Hepatocyte (in vitro differentiated cells): ENCODE measurements around the gene FNDC3B.

Source experiments
- EZH2 ChIP-seq: fragments of 200-600 bp; sonication (generic); IDR thresholded peaks from 2 replicates; pipeline ENCODE4 v1.6.1; 2016; ENCODE audit warnings: antibody characterized with exemption, mild to moderate bottlenecking, borderline replicate concordance
- TF ChIP-seq, protein P1 (sequence below): fragments of 200-600 bp; sonication (generic); IDR thresholded peaks from 2 replicates; pipeline ENCODE4 v1.5.1; 2016; ENCODE audit warnings: antibody characterized with exemption, mild to moderate bottlenecking; ENCODE audit not compliant: poor library complexity

DNA sequence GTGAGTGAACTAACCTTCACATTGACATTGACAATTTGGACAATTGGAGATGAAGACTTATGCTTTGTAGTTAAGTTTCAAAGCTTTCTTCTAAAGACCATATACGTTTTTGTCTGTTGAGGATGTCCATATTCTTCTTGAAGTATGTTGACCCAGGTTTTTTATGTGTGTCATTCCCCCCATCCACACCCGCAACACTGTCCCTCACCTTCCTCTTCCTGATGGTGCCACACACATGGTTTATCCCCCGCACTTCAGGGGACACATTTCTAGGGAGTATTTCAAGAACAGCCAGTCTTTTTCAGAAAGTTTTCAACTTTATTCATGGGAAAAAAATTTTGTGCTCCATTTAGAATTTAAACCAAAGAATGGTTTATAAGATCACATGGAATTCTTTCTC, 303.7 kb downstream of the FNDC3B start:
- TF ChIP-seq, protein P1, sequence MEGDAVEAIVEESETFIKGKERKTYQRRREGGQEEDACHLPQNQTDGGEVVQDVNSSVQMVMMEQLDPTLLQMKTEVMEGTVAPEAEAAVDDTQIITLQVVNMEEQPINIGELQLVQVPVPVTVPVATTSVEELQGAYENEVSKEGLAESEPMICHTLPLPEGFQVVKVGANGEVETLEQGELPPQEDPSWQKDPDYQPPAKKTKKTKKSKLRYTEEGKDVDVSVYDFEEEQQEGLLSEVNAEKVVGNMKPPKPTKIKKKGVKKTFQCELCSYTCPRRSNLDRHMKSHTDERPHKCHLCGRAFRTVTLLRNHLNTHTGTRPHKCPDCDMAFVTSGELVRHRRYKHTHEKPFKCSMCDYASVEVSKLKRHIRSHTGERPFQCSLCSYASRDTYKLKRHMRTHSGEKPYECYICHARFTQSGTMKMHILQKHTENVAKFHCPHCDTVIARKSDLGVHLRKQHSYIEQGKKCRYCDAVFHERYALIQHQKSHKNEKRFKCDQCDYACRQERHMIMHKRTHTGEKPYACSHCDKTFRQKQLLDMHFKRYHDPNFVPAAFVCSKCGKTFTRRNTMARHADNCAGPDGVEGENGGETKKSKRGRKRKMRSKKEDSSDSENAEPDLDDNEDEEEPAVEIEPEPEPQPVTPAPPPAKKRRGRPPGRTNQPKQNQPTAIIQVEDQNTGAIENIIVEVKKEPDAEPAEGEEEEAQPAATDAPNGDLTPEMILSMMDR: no peak
- TF ChIP-seq EZH2: no peak
